AG09319 (cell line): ENCODE data around the gene HSP90AB1.

Source experiments
- DNase-seq: peaks from one replicate; pipeline ENCODE4 v3.0.0-alpha.2; 2010; ENCODE audit warnings: low read depth; ENCODE audit errors: extremely low read depth
- TF ChIP-seq, protein P1 (sequence below): IDR thresholded peaks from 2 replicates; pipeline ENCODE4 v1.5.1; 2011; ENCODE audit warnings: low read depth, mild to moderate bottlenecking, inconsistent platforms, low read length, moderate library complexity

Gene HSP90AB1

DNA sequence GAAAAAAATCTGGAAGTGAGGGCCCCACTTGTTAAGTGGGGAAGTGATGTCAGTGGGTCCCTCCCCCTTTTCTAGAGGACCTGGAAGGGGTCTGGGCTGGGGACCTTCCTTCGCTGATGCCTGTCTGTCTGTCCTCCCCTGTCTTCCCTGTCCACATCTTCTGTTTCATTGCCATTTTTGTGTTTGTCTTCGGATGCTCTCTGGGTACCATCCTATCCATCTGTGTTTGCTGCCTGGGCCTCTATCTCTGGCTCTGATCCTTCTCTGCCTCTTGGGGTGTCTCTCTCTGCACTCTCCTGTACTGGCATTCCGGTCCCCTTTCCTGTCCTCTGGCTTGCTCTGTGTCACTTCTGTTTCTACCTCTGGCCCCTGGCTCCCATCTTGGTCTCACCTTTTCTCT is 25.6 kb downstream of the HSP90AB1 start:
- TF ChIP-seq, protein P1, sequence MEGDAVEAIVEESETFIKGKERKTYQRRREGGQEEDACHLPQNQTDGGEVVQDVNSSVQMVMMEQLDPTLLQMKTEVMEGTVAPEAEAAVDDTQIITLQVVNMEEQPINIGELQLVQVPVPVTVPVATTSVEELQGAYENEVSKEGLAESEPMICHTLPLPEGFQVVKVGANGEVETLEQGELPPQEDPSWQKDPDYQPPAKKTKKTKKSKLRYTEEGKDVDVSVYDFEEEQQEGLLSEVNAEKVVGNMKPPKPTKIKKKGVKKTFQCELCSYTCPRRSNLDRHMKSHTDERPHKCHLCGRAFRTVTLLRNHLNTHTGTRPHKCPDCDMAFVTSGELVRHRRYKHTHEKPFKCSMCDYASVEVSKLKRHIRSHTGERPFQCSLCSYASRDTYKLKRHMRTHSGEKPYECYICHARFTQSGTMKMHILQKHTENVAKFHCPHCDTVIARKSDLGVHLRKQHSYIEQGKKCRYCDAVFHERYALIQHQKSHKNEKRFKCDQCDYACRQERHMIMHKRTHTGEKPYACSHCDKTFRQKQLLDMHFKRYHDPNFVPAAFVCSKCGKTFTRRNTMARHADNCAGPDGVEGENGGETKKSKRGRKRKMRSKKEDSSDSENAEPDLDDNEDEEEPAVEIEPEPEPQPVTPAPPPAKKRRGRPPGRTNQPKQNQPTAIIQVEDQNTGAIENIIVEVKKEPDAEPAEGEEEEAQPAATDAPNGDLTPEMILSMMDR: no peak
- no peak for DNase-seq

DNA sequence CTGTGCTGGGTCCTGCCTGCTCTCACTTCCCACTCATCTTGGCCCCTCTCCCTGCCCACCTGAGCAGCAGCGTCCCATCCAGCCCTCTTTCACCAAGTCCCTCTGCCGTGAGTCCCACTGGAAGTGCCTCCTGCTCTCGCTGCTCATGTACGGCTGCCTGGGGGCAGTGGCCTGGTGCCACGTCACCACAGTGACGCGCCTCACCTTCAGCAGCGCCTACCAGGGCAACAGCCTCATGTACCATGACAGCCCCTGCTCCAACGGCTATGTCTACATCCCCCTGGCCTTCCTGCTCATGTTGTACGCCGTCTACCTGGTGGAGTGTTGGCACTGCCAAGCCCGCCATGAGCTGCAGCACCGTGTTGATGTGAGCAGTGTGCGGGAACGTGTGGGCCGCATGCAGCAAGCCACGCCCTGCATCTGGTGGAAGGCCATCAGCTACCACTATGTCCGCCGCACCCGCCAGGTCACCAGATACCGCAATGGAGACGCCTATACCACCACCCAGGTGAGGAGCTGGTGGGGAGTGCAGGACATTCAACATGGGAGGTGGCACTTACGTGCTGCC is 26.2 kb downstream of the HSP90AB1 start:
- TF ChIP-seq, protein P1: no peak
- DNase-seq: no peak

DNA sequence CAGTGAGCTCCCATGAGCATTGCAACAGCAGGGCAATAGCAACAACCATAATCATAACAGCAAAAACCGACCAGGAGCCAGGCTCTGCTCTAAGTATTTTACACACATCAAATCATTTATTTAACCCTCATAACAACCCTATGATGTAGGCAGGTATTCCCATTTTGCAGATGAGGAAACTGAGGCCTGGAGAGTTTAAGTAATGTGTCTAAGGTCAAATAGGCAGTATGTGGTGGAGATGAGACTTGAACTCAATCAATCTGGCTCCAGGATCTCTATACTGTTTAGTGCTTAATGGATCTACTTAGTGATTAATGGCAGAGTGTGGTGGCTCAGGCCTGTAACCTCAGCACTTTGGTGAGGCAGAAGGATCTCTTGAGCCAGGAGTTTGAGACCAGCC is 26.7 kb downstream of the HSP90AB1 start:
- no peak for DNase-seq
- TF ChIP-seq, protein P1: no peak

DNA sequence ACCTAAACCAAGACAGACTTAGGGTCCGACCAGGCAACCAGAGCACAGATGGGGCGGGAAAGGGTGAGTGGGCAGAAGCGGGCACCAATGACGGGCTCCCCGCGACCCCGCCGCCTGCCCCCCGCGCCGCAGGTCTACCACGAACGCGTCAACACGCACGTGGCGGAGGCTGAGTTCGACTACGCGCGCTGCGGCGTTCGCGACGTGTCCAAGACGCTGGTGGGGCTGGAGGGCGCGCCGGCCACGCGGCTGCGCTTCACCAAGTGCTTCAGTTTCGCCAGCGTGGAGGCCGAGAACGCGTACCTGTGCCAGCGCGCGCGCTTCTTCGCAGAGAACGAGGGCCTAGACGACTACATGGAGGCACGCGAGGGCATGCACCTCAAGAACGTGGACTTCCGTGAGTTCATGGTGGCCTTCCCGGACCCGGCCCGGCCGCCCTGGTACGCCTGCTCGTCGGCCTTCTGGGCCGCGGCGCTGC is 28.4 kb downstream of the HSP90AB1 start:
- TF ChIP-seq, protein P1: no peak

DNA sequence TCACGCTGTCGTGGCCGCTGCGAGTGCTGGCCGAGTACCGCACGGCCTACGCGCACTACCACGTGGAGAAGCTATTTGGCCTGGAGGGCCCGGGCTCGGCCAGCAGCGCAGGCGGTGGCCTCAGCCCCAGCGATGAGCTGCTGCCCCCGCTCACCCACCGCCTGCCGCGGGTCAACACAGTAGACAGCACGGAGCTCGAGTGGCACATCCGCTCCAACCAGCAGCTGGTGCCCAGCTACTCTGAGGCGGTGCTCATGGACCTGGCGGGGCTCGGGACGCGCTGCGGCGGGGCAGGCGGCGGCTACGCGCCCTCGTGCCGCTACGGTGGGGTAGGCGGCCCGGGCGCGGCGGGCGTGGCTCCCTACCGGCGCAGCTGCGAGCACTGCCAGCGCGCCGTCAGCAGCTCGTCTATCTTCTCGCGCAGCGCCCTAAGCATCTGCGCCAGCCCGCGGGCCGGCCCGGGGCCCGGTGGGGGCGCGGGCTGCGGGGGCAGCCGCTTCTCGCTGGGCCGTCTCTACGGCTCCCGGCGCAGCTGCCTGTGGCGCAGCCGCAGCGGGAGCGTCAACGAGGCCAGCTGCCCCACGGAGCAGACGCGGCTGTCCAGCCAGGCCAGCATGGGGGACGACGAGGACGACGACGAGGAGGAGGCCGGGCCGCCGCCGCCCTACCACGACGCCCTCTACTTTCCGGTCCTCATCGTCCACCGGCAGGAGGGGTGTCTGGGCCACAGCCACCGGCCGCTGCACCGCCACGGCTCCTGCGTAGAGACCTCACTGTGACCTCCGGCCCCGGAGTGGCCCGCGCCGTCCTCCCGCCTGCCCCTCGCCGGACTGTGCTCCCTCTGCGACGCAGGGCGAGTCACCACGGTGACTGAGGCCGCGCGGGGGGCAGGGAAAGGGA is 29.1 kb downstream of the HSP90AB1 start:
- TF ChIP-seq, protein P1: no peak
- DNase-seq: no peak

More for the DNA sequence above, 28.4 kb downstream of the HSP90AB1 start:
- no peak for DNase-seq

DNA sequence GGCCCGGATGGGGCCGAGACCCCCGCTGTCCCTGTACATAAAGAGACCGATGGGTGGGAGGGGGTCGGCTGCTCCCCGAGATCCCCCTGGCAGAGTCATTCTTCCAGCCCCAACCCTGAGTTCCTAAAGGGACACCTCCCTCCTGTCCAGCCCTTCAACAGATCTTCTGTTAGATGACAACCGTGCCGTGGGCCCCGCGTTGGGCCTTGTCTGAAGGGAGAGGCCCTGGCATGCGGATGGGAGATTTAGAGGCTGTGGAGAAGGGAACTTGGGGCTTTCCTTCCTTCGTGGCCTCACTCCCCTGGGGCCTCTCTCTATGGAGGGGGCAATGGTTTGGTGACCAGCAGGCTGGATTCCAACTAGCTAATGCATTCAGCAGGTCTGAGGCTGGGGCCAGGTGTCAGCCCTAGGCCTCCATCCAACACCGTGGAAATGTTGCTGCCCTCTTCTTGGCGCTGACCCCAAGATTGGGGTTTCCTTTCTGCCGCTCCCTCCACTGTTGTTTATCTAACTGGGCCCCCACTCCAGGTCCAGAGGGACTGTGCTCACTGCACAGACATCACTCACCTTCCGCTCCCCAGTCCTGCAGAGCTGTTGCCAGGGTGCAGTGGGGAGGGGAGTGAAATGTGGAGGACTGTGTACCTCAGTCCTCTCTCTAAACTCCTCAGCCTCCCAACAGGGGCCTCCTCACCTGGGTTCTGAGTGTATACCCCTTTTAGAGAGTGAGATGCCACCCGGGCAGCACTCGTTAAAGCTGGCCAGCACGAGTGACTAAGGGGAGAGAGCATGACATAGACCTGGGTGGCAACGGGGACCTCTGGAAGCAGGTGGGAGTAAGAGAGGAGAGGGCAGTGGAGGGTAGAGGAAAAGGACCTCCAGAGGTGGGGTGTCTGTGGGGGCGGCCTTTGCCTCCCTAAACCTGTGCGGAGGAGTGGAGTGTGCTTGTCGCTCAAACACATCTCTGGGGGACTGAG is 30.1 kb downstream of the HSP90AB1 start:
- TF ChIP-seq, protein P1: no peak
- DNase-seq: no peak
